DLD1 (cell line): ENCODE measurements around the gene ASB9.
"Not testable (repeated sequence)": the region's sequence is repeated elsewhere in the genome, so short reads cannot be mapped to it uniquely, and the experiment has no call there.

Experiments used
- in situ Hi-C: cut with HindIII; loops from 2 replicates; pipeline ENCODE4 v1.10.0; 2017; ENCODE audit warnings: low sequenced_read_pairs

ASB9 gene

DNA sequence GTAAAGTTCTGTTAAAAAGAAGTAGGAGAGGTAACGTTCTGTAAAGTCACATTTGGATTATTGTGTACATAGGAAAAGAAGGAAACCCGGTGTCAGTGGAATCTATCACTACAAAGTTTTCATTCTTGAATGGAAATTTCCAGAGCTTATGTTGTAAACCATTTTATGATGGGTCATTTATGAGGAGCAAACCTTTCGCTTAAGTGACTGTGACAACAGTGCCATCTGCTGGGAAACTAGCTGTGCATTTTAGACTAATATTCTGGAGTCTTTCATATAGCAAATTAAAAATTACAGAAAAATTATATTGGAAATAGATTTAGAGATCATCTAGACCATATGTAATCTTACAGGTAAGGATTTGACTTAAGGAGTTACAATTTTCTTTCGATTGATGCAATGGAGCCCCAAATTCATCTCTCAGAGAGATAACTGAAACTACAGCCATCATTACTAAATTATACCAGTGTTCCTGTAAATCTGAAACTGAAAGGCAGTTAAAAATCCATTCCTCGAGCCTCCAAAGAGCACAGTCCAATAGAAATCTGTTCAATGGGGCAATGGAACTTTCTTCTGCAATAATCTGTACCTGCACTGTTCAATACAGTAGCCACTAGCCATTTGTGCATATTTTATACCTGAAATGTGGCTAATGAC is 26.9 kb downstream of the ASB9 start:
- in situ Hi-C loops, result no loop called here

DNA sequence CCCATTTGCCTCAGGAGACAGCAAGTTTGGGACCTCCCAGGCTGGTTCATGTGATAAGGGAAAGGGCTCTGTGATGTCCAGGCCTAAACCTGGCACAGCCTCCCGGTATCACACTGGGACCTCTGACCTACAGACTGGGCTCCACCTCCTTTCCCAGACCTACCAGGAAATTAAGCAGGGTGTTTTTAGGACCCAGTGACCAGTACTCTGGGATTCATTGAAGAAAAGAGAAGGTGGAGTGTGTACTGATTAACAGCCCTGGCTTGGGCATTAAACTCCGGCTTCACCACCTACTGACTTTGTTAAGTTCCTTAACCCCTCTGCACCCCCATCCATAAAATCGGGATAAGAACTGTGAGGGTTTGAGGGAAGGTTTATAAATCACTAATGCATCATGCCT is 28.6 kb downstream of the ASB9 start:
- in situ Hi-C loops, result no loop called here

DNA sequence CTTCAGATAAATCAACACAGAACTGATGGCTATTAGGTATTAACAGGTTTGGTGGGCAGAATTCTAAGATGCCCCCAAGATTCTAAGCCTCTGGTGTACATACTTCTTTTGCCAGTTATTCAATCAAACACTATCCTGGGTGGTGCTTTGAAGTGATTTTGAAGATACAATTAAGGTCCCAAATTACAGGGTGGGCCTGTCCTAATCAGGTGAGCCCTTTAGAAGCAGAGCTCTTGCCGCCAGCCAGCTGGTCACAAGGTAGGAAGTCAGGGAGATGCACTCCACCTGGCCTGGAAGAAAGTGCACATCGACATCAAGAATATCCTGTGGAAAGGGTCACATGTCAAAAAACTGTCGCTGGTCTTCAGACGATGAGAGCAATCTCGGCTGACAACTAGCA is 29.5 kb downstream of the ASB9 start:
- in situ Hi-C loops, result no loop called here

DNA sequence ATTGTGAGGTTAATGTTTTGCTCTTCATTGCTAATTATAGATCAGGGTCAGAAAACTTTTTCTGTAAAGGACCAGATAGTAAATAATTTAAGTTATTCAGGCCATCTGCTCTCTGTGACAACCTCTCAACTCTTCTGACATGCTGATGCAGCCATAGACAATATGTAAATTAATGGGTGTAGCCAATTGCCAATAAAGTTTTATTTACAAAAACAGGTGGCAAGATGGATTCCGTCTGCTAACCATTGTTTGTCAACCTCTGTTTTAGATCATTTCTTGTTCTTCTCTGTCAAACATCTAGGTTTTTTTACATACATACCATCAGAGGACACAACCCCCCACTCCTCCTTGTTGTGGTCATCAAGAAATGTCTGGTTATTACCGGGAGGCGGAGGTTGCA is 33.7 kb downstream of the ASB9 start:
- in situ Hi-C loops, result no loop called here

DNA sequence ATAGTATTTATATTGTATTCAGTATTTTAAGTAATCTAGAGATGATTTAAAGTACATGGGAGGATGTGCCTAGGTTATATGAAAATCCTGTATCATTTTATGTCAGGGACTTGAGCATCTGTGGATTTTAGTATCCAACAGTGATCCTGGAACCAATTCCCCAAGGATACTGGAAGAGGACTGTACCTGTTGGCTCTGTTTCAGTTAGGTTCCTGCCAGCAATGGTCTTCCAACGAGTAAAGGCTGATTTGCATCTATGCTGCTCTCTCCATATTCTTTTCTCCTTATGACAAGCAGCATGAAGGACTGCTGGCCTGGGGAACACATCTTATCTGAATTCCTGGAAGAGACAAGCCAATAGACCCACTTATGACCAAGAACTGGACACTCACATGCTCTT is 34.9 kb downstream of the ASB9 start:
- in situ Hi-C loops, result no loop called here

DNA sequence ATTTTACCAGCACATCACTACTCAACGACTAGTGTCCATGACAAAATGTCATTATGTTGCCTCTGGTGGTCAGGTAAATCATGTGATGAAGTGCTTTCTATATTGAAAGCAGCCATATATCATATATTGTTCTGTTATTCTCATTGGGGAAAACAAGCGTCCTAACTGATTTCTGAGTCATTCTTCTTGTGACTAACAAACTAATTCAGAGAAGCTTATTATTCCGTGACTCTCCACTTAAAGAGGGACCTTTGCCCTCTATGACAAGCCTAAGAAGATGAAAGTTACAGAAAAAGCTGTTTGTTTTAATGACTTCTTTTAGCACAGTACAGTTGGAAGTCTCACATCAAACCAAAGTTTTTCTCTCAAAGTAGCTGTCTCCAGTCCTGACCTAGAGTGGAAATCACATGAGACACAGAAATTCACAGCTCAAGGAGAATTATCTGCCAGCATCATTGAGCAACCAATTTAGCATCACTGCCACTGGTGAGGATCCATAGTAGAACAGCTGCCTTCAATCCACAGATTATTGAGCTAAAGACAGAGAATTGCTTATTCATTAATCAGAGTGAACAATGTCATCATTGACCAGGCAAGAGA is 36.4 kb downstream of the ASB9 start:
- in situ Hi-C loops, result no loop called here

DNA sequence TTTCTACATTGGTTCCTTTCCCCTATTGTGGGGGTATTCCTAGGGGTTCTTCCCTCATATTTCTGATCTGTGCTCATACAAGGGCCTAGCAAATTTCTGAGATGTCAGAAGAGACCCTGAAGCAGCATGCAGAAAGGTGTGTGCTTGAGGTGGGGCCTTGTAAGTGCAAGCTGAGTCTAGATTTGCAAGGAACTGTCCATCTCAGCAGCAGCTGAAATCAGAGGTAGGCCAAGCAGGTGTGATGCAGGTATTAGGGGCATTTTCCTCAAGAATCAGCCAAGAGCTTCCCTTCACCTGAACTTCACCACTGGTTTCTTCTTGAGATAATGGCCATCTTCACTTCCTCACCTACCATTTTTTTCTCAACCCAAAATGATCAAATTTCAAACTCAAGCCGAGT is 45.1 kb downstream of the ASB9 start:
- in situ Hi-C loops, result no loop called here

DNA sequence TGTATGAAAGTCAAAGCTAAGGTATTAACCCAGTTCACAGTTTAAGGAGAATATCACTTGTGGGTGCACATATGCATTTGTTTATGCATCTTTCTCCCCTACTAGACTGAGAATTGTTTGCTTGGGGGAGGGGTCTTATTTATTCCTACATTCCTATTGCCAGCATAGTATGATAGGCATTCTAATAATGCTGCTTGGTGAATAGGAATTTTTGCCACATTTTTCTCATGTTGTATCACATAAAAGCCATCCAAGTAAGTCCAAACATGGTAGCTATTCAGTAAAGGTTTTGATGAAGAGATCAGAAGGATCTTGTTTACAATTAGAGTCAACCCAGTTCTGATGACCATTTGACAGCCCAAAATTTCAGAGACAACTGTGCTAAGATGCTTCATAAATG is 48.6 kb downstream of the ASB9 start:
- in situ Hi-C loops, result no loop called here

DNA sequence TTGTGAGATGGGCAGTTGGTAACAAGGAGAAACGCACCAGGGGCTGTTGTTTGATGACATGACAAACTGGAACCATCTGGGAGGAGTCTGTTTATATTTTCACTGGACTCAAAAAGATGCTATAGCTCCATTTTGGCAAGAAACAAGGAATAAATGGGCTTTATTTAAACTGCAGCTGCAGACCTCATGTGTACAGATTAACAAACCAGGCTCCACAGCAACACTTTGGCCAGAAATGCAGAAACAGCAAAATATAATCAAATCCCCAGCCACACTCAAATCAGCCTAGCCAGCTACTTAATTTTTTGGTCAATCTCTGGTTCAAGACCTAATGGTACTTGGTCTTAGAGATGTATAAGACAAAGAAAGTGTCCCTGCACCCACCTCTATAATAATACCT is 52.7 kb downstream of the ASB9 start:
- in situ Hi-C loops, result no loop called here

DNA sequence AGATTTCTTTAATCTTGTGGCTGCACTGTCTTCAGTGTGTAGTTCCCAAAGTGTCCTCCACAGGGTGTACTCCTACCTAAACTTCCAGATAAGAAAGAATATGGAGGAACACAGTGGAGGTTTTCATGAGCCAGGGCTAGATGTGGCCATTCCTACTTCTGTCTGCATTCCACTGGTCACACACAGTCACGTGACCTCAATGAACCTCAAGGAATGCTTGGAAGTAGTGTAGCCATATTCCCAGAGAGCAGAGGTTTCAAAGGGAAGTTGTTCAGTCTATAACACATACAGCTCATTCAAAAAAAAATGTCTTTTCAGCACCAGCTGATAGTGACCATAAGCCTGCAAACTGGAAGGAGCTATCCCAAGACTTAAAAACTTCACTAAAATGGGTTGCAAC is 53.6 kb downstream of the ASB9 start:
- in situ Hi-C loops, result no loop called here

DNA sequence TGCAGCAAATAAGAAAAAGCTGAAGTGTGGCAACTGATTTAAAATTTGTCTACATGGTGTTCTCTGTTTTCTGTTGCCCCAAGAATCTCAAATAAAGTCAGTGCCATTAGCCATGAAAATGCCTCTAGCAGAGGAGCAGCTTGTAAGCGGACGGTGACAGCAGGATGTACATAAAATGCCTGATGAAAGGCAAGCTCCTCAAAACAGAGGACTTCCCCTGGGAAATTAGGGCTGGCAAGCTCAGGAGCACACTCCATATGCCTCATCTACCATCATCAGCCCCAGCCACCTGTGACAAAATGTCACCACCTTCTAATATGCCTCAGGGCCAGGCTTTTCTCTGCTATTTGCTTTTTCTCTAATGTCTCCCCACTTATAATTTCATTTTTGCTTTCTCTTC is 54.5 kb downstream of the ASB9 start:
- in situ Hi-C loops, result no loop called here

DNA sequence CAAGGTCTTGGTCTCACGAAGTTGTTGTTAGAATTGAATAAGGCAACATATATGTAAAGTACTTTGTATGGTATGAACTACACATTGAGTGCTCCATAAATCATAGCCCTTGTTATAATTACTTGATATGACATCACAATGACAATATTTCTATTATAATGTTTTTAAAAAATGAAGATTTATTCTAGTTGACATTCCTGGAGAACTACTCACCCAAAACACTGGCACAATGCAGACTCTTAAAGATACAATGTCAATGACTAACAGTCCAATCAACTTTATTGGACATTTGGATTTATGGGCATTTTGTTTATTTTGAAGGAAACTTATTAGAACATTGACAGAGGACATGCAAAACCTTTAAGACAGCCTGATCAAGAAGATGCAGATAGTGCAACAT is 55.3 kb downstream of the ASB9 start:
- in situ Hi-C loops, result no loop called here

DNA sequence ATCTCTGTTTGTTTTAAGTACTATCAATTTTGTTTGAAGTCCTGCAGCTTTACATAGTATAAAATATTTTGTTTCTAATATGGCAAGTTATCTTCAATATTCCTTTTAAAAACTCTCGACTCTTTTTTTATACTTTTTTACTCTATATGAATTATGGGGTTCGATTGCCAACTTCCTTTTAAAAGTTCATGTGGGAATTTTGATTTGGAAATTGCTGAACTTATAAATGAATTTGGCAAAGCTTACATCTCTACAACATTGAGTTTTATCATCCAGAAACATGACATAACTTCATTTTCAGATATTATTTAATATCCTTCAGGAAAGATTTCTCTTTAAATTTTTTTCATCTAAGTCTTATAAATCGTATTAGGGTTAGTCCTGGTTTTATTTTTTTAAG is 60.8 kb downstream of the ASB9 start:
- in situ Hi-C loops, result no loop called here

DNA sequence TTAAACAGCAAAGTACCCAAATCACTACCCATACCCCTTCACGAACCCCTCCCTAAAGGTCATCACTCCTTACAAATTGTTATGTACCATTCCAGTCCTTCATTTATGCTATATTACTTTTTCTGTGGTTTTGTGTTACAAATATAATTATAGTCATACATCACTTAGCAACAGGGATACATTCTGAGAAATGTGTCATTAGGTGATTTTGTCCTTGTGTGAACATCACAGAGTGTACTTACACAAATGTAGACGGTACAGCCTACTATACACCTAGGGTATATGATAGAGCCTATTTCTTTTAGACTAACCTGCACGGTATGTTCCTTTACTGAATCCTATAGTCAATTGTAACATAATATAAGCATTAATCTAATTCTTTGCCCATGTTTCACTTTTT is 61.9 kb downstream of the ASB9 start:
- in situ Hi-C loops, result no loop called here

DNA sequence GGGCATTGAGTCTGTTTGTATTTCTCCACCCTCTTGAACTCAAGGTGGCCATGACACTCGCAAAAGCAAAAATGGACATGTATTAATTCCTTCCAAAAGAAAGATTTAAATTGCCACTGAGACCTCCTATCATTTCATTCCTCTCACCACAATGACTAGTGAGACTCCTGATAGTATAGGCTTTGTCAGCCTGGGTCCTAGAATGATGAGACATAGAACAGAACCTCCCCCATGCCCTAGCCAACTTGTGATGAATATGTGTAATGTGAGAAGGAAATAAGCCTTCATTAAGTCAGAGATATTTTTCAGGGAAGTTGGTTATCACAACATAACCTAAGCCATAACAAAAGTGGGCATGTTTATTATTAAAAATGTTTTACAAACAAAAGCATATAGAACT is 62.5 kb downstream of the ASB9 start:
- in situ Hi-C loops, result no loop called here

DNA sequence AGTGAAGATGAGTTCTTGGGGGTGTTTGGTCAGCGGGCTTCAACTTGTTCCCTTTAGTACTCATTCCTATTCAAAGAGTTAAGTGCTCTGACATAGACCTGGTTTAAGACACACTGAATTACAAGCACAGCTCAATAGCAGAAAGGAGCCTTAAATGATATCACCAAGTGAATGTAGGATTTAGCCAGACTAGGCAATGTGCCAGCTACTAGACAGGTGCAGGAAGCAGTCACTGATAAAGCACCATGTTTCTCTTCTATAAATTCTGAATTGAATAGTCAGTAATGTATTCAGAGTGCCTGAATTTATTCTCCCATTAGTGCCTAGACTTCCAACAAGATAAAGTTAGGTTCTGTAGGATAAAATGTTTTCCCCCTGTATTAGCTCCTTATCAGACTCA is 63.6 kb downstream of the ASB9 start:
- in situ Hi-C loops, result no loop called here

DNA sequence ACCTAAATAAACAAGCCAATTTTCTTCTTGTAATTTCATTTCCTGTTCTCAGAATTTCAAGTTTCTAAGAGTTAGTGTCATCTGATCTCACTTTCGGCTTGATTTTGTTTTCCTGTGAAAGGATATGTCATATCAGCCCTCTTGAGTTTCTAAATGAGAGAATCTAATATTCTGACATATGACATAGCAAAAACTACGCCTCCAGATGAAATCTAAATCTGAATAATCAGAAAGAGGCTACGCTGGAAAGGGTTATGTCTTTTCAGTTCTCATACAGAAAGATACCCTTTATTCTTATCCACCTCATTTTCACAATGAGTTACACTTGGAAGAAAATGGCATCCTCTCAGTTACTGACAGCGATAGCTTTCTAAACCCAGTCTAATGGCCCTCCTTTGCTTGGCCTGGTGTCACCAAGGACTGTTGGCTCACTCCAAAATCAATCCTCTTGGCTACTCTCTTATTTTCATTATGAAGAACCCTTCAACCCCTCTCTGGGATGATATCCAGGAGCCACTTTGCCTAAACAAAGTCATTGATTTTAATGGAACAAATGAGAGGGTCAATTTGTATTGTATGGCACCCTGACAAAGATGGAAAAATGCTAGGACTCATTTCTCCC is 65.6 kb downstream of the ASB9 start:
- in situ Hi-C loops, result no loop called here

DNA sequence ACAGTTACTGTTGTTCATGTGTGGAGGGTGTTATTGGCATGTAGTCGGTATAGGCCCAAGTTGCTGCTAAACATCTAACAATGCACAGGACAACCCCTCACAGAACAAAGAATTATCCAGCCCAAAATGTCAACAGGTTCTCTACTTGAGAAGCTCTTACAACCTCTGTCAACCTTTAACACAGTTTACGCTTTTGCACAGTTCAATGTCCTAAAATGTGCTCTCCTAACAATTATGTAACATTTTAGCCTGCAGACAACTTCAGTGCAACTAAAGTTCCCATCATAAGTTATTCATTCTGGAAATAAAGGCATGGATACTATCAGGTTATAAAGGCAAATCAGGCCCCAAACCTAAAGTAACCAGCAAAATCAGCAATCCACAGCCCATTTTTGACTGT is 66.2 kb downstream of the ASB9 start:
- in situ Hi-C loops, result no loop called here

DNA sequence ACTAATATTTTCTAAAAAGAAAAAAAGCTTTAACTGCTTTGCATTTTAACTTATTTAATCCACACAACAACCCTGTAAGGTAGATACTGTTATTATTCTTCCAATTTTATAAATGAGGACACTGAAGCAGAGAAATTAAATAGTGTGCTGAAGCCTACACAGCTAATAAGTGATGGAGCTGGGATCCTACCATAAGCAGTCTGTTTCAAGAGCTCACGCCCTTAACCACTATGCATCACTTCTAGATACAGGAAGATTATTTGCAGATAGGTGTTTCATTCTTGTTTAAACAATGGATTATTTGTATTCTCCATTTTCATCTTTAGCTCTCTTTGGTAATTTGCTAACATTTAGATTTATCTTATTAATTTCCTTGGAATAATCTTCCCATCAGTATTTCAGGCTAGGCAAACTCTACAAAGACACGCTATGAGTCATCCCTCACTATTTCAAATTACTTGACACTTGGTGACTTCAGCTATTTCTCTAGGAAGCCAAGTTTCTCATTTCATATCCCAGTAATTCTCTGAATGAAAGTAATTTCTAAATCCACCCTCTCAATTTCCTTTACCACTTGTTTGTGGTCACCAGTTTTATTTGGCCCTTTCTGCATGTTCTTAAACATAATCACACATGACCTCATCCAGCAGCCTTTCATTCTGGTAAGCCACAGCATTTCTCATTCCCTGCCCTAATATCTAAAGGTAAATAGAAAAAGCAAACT is 67.3 kb downstream of the ASB9 start:
- in situ Hi-C loops, result no loop called here

DNA sequence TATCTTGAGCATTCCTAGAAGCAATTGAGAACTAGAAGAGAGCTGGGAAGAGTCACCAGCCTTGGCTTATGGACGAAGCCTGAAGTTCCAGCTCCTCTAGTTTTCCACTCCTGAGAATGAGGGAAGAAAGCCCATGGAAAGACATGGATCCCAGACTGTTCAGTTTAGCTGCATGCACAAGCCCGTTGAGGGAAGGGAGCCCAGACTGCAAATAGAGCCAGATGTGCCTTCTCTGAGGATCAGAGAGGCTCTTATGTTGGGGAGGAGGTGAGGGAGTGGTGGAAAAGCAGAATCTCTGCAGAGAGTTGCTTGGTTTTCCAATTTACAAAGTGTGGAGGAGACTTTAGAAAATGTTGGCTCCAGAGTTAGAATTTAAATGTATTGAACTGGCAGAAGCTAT is 69.0 kb downstream of the ASB9 start:
- in situ Hi-C loops, result no loop called here

DNA sequence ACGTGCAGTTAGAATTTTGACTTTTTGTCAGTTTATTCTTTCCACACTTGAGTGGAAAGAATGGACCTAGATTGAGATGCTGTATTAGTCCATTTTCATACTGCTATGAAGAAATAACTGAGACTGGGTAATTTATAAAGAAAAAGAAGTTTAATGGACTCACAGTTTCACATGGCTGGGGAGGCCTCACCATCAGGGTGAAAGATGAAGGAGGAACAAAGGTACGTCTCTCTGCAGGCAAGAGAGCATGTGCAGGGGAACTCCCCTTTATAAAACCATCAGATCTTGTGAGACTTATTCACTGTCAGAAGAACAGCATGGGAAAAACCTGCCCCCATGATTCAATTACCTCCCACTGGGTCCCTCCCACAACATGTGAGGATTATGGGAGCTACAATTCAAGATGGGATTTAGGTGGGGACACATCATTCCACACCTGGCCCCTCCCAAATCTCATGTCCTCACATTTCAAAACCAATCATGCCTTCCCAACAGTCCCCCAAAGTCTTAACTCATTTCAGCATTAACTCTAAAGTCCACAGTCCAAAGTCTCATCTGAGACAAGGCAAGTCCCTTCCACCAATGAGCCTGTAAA is 71.2 kb downstream of the ASB9 start:
- in situ Hi-C loops, result not testable (repeated sequence)

DNA sequence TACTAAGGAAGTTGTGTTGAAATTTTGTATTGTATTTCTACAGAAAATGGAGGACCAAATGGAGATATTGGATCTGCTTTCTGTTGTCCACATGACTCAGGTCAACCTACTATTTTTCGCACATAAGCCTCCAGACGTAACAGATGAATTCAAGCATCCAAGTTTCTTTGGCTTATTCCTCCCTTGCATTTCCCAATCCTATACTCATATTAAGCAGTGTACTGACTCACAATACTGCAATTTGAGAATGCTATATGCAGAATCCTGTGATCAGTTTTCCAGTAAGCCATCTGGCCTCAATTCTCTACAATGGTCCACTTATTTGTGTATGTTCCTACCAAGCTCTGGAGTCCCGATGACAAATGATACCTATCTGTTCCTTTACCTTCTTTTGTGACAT is 75.7 kb downstream of the ASB9 start:
- in situ Hi-C loops, result no loop called here
